OCI-LY7 (cell line): Measurements from ENCODE around the gene LRRC72. TPM values are rescaled to one million over a fixed set of nuclear protein-coding genes. Genes with fewer than 3 reads are reported as not detected.
"Not testable (repeated sequence)": the region's sequence is repeated elsewhere in the genome, so short reads cannot be mapped to it uniquely, and the experiment has no call there.

Source experiments
- BruUV-seq: library from RNA; stranded (reverse); fragments of 400-500 nt; replicated peaks from 2 replicates; lab custom pipeline; 2021; lab: Mats Ljungman, UMichigan
- CTCF ChIA-PET: fragments of 300-600 bp; sonication (Branson Sonifier 250); formaldehyde crosslinking; loops from one replicate; lab custom pipeline; 2022; ENCODE audit warnings: antibody characterized with exemption; ENCODE audit not compliant: unreplicated experiment; lab: Charles Lee
- POLR2A ChIA-PET: fragments of 300-600 bp; sonication (Branson Sonifier 250); formaldehyde crosslinking; loops from one replicate; lab custom pipeline; 2022; ENCODE audit warnings: antibody characterized with exemption; lab: Charles Lee
- DNase-seq: peaks from one replicate; pipeline ENCODE4 v3.0.0-alpha.2; 2015; ENCODE audit warnings: low spot score
- H2AFZ ChIP-seq: fragments of 200-600 bp; sonication (generic), shearing (Covaris generic); 2 replicates; pipeline ENCODE4 v1.6.1; 2014; ENCODE audit warnings: mild to moderate bottlenecking, antibody characterized with exemption, low read length, moderate library complexity
- H3K27ac ChIP-seq: fragments of 200-600 bp; sonication (generic); 2 replicates; pipeline ENCODE4 v1.5.1; 2014; ENCODE audit warnings: mixed run types, low read depth, mild to moderate bottlenecking, moderate library complexity, low read length, inconsistent platforms; ENCODE audit not compliant: poor library complexity, severe bottlenecking
- H3K36me3 ChIP-seq: fragments of 200-600 bp; sonication (generic); 2 replicates; pipeline ENCODE4 v1.6.1; 2014; ENCODE audit warnings: mild to moderate bottlenecking, antibody characterized with exemption, low read length, moderate library complexity, mixed read lengths; ENCODE audit not compliant: insufficient read depth
- H3K4me1 ChIP-seq: fragments of 200-600 bp; sonication (generic); 2 replicates; pipeline ENCODE4 v1.5.1; 2014; ENCODE audit warnings: mild to moderate bottlenecking, low read length; ENCODE audit not compliant: insufficient read depth, poor library complexity, severe bottlenecking
- H3K4me2 ChIP-seq: fragments of 200-600 bp; sonication (generic); 2 replicates; pipeline ENCODE4 v1.6.1; 2014; ENCODE audit warnings: mild to moderate bottlenecking, low read length
- H3K4me3 ChIP-seq: fragments of 200-600 bp; sonication (generic); 2 replicates; pipeline ENCODE4 v1.5.1; 2014; ENCODE audit warnings: mild to moderate bottlenecking, low read depth, low read length; ENCODE audit not compliant: poor library complexity, severe bottlenecking
- H3K79me2 ChIP-seq: fragments of 200-600 bp; sonication (generic); 2 replicates; pipeline ENCODE4 v1.6.1; 2016; ENCODE audit warnings: low read depth, mild to moderate bottlenecking, low read length, moderate library complexity, mixed read lengths; ENCODE audit not compliant: insufficient read depth
- H3K9me2 ChIP-seq: fragments of 200-600 bp; sonication (generic); 2 replicates; pipeline ENCODE4 v1.6.1; 2016; ENCODE audit warnings: mild to moderate bottlenecking, low read length, mixed read lengths; ENCODE audit not compliant: insufficient read depth
- H3K9me3 ChIP-seq: fragments of 200-600 bp; sonication (generic); 2 replicates; pipeline ENCODE4 v1.6.1; 2014; ENCODE audit warnings: mild to moderate bottlenecking, mixed run types, low read length, mixed read lengths
- H4K20me1 ChIP-seq: fragments of 200-600 bp; sonication (generic); 2 replicates; pipeline ENCODE4 v1.6.1; 2014; ENCODE audit warnings: mild to moderate bottlenecking, antibody characterized with exemption, low read length, moderate library complexity, mixed read lengths; ENCODE audit not compliant: insufficient read depth
- CTCF ChIP-seq: fragments of 200-600 bp; sonication (generic); conservative IDR thresholded peaks from 2 replicates; pipeline ENCODE4 v1.5.1; 2014; ENCODE audit warnings: mild to moderate bottlenecking, antibody characterized with exemption, low read length, moderate library complexity, mixed read lengths
- EZH2phosphoT487 ChIP-seq: fragments of 200-600 bp; sonication (generic); IDR thresholded peaks from 2 replicates; pipeline ENCODE4 v1.6.1; 2018; ENCODE audit warnings: low read depth, borderline replicate concordance, mild to moderate bottlenecking, mixed run types, antibody characterized with exemption, low read length, moderate library complexity, mixed read lengths
- intact Hi-C: fragments of 100-400 bp; cut with micrococcal nuclease; formaldehyde crosslinking; loops from one replicate; pipeline ENCODE4 v1.10.0; 2022; ENCODE audit not compliant: unreplicated experiment
- total RNA-seq, 2 experiments: library from RNA; depleted of rRNA in 1 of 2; stranded (reverse); fragments of >200 nt in 1 of 2; shearing (Covaris generic) in 1 of 2; gene quantifications; 2 replicates each; pipeline ENCODE4 v1.2.3, GENCODE V29; 2014 to 2022

Gene LRRC72
- total RNA-seq, 2 experiments from 2014 or later = not detected

- Histone ChIP-seq H4K20me1 (no peaks in the 10 kb centered on the region), H3K4me1 (no peaks in the 10 kb centered on the region)
- no TSS peak for BruUV-seq
Measured at GRCh38 chr7:16531707-16532106, 5.1 kb downstream of the LRRC72 start.

GRCh38 chr7:16532272-16532671 is 5.6 kb downstream of the LRRC72 start:
- DNase-seq = no peak
- H3K36me3 ChIP-seq = no peaks in the 10 kb centered on the region
- CTCF ChIA-PET = no interaction called here
- no peaks in the 10 kb centered on the region for H3K79me2 ChIP-seq
- H3K9me3 ChIP-seq = no peaks in the 10 kb centered on the region
- H3K9me2 ChIP-seq = no peaks in the 10 kb centered on the region
- no peak overlapping the region for H3K4me2 ChIP-seq
- H3K27ac ChIP-seq = no peak overlapping the region
- no peak overlapping the region for H3K4me3 ChIP-seq
- TF ChIP-seq CTCF = no peak
- TF ChIP-seq EZH2phosphoT487 = no peak
- H2AFZ ChIP-seq = no peak overlapping the region
- POLR2A ChIA-PET = interaction anchor here (0.7 to 1.3 kb wide), 3 partner anchors 14 to 1163 kb away, joined by 3 to 4 read pairs (median 3); no protein-coding TSS in a partner anchor
- no TSS peak for BruUV-seq
- H3K4me1 ChIP-seq = no peaks in the 10 kb centered on the region
- no peaks in the 10 kb centered on the region for H4K20me1 ChIP-seq
- intact Hi-C loops = no loop called here

More at GRCh38 chr7:16531707-16532106, 5.1 kb downstream of the LRRC72 start:
- Histone ChIP-seq H3K36me3 (no peaks in the 10 kb centered on the region), H3K9me3 (no peaks in the 10 kb centered on the region), H3K4me3 (no peak overlapping the region), H3K4me2 (no peak overlapping the region), H2AFZ (no peak overlapping the region), H3K79me2 (no peaks in the 10 kb centered on the region), H3K9me2 (no peaks in the 10 kb centered on the region), H3K27ac (no peak overlapping the region)
- no peak for TF ChIP-seq CTCF
- TF ChIP-seq EZH2phosphoT487 = no peak
- no peak for DNase-seq
- intact Hi-C loops = no loop called here
- ChIA-PET POLR2A (interaction anchor here (1.1 to 1.3 kb wide), 2 partner anchors 14 to 26 kb away, joined by 3 to 4 read pairs; no protein-coding TSS in a partner anchor), CTCF (no interaction called here)

DNA sequence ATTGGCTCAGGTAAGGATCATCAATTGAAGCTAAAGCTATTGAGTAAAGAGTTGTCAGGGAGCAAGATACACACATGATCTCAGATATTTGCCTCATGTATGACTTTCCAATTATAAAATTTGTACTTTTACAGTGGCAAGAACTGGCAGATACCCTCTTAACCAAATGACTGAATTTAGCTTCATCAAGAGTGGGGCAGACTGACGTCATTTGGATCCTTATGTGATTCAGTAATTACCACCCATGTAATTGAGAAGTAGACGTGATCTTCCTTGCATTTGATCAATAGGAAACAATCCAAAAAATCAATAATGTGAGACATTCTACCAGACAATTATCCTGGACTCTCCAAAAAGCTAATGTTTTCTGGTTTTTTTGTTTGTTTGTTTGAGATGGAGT is 8.9 kb downstream of the LRRC72 start:
- H3K79me2 ChIP-seq = no peaks in the 10 kb centered on the region
- H3K9me3 ChIP-seq = no peaks in the 10 kb centered on the region
- no peaks in the 10 kb centered on the region for H3K4me1 ChIP-seq
- TF ChIP-seq CTCF = no peak
- TF ChIP-seq EZH2phosphoT487 = no peak
- H3K4me3 ChIP-seq = no peak overlapping the region
- no peak overlapping the region for H2AFZ ChIP-seq
- DNase-seq = no peak
- CTCF ChIA-PET = no interaction called here
- no peaks in the 10 kb centered on the region for H3K36me3 ChIP-seq
- no peaks in the 10 kb centered on the region for H3K9me2 ChIP-seq
- H4K20me1 ChIP-seq = no peaks in the 10 kb centered on the region
- no TSS peak for BruUV-seq
- no peak overlapping the region for H3K4me2 ChIP-seq
- intact Hi-C loops = no loop called here
- POLR2A ChIA-PET = interaction anchor here (0.6 kb wide), 3 partner anchors 12 to 921 kb away, joined by 3 to 4 read pairs (median 3); no protein-coding TSS in a partner anchor
- H3K27ac ChIP-seq = no peak overlapping the region

- H3K9me3 ChIP-seq, H3K4me1 ChIP-seq, H3K27ac ChIP-seq, DNase-seq, H3K9me2 ChIP-seq, intact Hi-C loops, H3K36me3 ChIP-seq, H3K79me2 ChIP-seq, CTCF ChIA-PET, H4K20me1 ChIP-seq, H3K4me2 ChIP-seq, H2AFZ ChIP-seq, H3K4me3 ChIP-seq, BruUV-seq, POLR2A ChIA-PET: not testable (repeated sequence)
Measured at GRCh38 chr7:16540559-16540958, 13.9 kb downstream of the LRRC72 start.
